CD4-positive, alpha-beta T cell treated with Interleukin-4 for 1 hour (primary cell): ENCODE data around the gene HOXB5.

ENCODE experiments used
- DNase-seq, 2 donors: peaks; one replicate each; pipeline ENCODE4 v3.0.0-alpha.2; 2020 to 2022

The HOXB5 gene

DNA sequence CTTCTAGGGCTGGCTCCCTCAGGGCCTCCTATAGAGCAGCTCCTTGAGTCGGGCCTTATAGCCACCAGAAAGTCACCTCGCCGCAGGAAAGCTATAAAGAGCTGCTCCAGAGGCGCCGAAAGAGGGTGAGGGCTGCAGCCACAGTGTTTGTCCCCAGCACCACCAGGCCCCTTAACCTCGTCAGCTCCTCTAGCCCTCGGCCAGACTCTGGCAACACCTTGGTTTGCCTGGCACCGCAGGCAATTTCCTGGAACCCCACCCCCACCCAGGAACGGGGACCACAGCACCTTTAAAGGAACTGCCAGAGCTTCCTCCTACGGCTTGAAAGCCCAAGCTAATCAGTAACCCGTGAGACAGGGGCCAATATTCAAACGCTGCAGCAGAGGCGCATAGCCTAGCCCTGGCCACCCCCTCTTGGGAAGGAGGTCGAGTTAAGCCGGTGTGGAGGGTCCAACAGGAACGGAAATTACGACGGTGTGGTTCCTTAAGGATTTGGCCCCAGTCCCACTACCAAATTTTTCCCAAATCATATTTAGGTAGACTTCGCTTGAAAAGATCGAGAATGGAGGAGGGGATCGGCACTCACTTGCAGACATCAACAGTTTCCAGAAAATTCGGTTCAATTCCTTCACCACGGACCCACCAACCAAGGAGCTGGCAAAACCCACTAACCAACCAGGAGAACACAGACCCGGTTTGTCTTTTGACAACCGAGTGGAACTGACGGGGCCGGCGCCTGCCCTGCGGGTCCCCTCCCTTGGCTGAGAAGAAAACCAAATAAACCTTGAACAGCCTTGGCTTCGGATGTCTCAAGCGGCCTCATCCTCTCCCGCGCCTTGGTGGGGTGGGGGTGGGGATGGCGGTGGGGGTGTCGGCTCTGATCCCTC is 8.2 kb upstream of the HOXB5 start:
- no peak for DNase-seq

DNA sequence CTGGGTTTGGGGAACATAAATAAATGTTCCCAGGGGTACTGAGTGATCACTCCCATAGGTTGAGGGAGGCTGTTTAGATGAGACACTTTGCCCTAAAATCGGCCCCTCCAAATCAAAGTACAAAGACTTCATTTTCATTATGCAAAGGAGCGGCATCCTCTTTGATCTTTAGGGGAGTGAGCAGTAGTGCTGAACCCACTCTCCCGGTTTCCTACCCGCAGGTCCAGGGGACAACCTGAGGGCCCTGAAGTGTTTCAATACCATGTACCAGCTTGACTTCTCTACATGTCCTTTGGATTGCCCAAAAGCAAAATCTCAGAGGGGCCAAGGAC is 7.6 kb upstream of the HOXB5 start:
- DNase-seq, result no peak

DNA sequence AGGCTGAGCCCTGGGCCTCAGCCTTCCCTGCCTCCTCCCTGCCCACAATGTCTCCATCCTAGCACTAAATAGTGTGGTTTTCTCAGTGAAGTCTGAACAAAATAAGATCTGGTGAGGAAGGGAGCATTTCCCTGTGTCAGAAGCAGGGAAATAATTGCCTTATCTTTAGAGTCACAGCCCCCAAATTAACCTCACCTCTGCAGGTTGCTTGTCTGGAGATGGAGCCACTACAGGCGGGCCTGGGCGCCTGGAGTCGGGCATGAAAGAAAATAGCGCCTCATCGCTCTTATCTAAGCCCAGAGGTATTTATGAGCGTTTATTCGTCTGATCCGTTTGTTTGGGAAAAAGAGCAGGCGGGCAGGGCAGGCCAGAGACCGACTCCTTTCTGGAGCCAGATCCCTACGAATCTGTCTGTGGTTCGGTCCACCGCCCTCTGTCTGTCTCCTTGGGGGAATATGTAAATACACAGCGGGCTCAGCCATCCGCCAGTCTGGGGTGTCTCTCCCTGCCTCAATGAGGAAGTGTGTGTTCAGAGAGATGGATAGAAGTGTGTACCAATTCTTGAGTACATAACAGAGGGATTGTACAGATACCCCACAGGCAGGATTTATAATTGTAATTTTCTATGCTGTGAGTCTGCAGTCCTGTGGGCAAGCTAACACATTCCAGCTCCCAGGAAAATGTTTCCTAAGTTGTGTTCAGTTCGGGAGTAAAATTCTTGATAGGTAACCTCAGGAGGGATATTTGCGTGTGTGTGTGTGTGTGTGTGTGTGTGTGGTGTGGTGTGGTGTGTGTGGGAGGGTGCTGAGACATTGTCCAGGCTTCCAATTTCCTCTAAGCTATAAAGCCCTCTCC is 6.9 kb upstream of the HOXB5 start:
- DNase-seq, result no peak

DNA sequence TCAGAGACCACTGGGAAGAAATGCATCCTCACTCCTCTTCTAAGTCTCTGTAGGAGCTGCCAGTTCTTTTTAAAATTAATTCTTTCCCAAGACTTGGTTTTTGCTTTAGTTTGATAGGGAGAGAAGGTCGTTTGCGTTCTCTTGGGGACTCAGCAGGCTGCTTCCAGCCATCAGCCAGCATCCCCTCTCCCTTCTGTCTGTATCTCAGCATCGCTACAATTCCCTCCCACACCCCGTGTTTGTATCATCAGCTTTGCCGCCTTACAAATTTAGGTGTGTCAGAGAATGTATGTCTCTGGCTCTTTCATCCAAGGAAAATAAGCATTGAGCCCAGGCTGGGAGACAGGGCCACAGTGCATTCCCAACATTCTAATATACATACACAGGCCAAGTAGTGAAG is 5.8 kb upstream of the HOXB5 start:
- DNase-seq, result no peak

DNA sequence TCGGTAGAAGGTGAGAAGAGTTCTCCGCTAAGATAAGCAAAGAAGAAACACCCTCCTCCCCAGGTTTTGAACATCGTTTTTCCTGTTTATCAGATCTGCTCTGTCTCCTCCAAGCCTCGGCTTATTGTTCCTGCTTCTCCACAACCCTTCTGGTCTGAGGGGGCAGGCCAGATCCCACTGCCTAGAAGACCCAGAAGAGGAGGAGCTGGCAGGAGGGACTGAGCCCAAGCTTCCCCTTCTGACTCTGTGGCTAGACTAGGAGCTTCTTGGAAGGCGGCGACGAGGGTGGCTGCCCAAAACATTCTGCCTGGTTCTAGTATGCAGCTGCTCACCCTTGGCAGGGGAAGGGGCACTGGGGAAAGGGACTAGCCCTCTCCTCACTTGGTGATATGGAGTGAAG is 5.2 kb upstream of the HOXB5 start:
- no peak for DNase-seq

DNA sequence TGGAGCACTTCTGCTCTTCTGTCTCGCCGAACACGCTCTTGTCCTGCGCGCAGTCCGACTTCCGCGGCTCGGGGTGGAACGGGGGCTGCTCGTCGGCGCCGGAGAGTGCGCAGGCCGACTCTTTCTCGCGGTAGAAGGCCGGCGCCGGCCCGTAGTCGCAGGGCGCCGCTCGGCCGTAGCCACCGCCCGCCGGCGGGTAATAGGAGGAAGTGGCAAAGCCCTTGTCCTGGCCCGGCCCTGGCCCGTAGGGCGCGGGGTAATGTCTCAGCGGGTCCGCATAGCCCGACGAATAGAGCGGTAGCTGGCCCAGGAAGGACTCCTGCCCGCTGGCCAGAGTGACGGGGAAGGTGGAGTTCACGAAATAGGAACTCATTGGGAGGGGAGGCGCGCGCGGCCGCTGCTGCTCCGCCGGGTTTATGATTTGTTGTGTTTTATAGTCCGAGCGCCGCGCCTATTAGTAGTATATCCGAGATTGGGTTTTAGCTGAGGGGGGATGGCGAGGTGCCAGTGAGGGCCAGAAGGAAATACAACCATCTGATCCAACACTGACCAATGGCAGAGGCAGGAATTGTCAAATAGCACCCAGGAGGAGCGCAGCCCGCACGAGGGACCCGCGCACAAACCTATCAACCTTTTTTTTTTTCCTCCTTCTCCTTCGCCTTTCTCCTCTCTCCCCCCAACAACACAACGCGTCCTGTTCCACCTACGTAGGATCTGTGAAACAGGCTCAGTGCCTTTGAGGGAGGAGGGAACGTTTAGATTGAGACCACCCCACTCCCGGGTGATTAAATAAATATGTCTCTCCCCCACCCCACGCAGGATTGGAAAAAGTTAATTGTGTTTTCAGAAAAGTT is 4.4 kb upstream of the HOXB5 start:
- DNase-seq, result peak; percentile 33 to 53

DNA sequence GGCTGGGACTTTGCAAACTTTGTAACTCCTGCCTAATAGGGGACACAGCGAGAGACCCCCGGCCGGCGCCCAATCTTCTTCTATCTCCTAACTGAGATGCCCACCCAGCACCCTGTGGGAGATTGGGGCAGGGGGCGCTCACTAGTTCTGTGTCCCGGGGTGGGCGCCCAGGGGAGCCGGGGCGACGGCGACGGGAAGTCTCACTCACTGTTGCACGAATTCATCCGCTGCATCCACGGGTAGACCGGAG is 3.9 kb upstream of the HOXB5 start:
- DNase-seq, result no peak

DNA sequence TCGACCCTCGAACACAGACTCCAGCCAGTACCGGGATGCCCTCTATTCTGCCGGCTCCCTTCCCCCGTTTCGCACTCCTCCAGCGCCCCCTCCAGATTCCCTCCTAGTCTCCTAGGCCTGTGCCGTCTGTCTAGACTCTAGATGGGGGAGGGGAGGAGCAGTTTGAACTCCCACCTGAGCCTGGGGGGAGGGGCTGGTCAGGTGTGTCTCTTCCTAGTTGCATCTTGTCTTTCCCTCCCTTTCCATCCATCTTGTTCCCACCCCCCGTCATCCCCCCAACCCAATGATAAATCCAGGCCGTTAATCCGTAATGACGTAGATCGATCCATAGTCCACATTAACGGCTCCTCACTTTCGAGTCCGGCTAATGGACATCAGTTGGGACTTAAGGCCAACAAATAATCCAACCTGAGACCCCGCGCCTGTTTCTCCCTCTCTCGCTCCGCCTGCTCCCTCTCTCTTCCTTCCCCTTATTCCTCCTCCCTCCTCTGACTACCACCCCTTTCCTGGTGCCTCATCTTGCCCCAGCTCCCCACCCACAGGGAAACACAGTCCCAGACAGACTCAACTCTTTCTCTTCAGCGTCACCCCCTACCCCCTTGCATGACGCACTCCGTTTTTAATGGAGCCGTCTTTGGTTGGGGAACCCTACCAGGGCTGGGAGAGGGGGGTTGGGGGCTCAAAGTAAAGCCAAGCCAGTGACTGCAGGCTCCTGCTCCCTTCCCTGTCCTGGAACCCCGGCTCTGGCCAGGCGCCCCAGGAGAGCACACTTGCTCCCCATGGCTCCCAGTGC is 3.4 kb upstream of the HOXB5 start:
- DNase-seq, result no peak

DNA sequence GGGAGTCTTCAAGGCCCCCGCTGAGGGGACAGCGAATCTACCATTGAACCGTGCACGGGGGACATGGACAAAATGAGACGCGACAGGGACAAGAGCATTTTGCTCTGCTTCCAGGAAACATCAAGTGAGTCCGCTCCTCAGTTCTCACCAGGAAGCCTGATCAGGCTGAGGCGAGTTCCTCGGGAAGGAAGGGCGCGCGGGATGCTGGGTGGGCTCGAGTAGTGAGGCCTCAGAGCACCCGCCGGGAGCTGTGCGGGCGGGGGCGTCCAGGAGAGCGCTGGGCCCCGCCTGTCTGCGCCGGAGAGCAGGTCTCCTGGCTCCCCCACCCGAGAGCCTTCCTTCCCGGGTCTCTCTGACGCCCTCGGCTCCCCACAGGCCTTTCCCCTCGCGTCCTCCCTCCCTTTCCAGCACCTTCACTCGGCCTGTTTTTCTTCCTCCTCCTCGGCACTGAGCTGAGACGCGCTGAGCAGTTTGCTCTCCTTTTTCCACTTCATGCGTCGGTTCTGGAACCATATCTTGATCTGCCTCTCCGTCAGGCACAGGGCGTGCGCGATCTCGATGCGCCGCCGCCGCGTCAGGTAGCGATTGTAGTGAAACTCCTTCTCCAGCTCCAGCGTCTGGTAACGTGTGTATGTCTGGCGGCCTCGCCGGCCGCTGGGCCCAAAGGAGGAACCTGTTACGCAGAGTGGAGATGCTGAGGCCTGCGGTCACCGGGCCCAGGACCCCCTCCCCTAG is 2.6 kb upstream of the HOXB5 start:
- no peak for DNase-seq

DNA sequence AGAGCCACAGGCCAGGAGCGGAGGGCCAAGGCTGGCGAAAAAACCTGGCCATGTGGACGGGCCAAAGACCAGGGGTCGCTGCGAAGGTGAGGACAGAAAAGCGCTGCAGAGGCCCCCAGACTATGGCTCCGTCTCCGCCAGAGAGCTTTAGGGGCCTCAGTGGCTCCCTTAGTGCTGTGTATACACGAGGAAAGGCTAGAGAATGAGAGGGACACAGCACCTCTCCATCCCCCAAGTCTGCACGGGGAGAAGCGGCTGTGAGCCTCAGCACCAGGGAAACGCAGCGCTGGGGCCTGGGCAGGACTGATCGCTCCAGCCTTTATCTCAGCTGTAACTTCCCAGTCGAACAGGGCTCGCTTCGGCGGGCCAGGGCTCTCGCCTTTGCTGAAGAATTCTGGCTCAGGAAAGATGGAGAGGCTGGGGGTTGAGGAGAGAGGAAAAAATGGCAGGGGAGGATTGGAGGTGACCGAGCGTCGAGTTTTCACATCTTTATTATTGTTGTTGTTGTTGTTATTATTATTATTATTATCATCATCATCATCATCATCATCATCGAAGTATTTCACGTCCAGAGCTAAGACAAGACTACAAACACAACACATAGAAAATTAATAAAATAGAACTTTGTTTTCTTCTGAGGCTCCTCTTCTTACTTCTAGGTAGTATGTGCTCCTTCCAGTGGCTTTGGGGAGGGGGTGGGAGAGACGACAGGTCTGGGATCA is 1.9 kb upstream of the HOXB5 start:
- DNase-seq, result no peak

DNA sequence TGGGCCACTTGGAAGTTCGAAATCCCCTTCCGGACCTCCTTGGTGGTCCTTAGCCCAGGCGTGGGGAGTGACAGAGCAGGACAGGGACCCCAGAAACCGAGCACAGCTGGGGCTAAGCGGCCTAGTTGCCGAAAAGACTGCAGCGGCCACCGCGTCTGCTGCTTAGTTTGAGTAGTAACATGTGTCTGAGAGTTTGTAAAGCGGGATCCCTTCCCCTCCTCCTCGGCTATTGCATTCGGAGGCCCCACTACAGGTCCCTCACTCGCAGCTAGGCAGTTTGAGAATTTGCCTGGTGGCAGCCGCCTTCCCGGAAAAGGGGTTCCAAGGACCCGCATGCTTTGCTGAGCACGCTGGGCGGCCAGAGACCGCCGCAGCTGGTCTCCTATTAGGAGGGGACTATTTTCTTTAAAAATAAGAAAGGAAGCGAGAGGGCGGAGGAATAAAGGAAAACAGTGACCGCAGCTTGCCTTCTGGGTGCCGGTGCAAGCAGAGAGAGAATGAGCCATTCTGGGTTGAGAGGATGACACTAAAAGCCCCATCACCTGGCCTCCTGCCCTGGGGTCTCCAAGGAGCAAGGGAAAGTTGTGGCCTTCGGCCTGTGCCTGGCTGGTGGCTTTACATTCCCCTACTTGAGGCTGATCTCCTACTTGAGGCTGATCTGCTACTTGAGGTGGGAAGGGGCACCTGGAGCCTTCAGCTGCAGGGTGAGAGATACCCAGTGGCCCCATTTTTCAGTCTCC is 1.1 kb upstream of the HOXB5 start:
- no peak for DNase-seq

DNA sequence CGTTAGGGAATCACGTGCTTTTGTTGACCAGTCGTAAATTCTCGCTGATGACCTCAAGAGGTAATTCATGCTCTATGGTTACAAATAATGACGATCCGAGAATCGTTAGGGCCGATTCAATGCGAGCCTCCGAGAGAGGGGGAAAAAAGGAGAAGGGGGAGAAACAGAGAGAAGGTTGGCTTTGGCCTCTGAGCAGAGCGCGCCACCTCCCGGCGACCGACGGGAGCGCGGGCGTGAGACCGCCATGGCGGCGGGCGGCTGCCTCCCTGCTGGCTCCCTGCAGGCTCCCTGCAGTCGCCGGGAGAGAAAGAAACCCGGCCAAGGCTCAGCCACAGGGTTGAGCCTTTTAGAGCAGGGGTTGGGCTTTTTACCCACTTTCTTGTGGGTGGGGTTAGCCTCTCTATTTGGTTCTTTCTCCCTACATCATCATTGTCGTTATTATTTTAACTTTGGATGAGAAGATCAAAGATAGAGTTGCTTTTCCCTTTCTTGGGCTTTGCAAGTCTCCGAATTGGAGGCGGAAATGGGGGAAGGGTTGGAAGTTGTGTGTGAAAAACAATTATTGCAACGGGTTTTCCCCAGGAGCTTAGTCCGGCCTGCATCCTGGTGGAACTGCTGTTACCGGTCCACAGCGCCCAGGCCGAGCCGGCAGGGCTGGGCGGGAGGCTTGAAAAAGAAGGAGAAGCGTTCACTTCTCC is 410 bp upstream of the HOXB5 start:
- DNase-seq, result peak; percentile 78 to 83

DNA sequence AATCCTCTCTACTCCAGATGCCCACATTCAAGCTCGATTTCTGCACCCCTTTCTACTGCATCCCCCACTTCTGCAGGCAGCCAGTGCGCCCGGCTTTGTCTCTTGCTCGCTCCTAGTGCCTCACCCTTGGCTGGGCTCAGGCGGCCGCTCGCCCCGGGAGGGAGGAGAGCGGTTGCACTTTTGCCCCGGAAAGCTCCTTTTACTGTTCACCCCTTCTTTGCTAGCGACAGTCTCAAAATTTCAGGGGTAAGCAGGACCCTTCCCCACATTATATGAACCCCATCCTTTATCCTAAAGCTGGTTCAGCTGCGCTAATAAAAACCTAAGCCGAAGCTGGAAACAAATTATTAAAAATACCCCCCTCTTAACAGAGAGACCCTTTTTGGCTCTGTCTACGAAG is 1.0 kb downstream of the HOXB5 start:
- no peak for DNase-seq

DNA sequence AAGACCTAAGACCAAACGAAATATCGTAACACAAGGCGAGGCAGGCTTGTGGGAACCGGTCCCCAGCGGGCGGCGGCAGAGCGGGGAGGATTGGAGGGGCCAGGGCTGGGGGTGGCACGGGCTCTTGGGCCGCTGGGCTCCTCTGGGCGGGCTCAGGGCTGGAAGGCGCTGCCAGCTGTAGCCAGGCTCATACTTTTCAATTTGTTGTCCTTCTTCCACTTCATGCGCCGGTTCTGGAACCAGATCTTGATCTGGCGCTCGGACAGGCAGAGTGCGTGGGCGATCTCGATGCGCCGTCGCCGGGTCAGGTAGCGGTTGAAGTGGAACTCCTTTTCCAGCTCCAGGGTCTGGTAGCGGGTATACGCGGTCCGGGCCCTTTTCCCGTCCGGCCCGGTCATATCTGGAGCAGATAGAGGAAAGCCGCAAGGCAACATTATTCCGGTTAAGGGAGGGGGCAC is 1.5 kb downstream of the HOXB5 start:
- DNase-seq, result no peak

DNA sequence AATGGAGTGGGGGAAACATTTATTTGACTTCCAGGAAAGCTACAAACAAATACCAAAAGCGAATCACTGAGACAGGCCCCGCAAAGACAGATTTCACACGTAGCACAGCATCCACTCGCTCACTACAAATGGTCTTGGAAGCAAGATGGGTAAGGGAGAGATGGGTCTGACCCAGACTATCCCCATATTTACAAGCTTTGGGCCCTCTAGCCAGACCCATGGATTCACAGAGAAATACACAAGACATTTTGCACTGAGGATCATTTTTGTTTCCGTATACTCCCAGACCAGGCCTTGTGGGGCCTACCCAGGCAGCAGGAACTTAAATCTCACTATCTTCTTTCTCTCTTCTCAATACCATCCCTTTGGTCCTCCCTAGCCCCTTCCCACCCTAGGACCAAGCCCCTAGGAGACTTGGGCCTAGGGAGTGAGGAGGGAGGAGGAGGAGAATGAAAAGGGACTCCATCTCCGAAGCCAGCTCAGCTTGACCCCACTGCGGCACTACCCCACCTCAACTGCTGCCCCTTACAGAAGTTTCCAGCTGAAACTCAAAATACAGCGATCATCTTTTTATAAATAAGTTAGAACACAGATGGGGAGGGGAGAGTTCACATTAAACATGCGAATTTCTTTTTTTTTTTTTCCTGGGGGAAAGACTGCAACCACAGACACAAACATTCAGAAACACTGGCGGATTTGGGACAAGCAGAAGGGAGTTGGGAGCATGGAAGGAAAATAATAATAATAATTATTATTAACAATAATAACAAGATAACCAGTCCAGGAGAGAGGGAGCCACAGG is 2.1 kb downstream of the HOXB5 start:
- no peak for DNase-seq

DNA sequence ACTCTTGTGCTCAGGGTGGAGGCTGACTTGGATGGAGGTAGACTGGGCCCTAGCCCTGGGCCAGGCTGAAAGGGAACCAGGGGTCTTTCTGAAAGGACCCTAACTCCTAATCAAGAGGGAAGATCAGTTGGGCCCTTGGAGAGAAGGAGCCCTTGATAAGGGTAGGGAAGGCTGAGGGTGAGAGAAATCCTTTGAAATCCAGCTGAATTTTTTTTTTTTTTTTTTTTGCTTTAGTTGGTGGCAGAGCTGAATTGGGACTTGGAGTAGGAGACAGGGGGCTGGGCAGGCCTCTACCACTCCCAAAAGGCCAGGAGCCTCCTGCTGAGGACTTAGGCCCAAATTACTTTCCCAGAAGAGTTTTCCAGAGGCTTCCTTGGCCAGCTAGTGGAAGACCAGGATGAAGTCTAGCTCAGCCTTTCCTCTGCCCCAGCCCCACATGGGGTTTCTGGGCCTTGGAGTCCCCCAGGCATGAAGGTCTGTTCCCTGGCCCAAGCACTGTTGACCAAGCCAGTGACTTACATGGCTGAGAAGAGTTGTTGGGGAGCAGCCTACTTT is 2.9 kb downstream of the HOXB5 start:
- no peak for DNase-seq

DNA sequence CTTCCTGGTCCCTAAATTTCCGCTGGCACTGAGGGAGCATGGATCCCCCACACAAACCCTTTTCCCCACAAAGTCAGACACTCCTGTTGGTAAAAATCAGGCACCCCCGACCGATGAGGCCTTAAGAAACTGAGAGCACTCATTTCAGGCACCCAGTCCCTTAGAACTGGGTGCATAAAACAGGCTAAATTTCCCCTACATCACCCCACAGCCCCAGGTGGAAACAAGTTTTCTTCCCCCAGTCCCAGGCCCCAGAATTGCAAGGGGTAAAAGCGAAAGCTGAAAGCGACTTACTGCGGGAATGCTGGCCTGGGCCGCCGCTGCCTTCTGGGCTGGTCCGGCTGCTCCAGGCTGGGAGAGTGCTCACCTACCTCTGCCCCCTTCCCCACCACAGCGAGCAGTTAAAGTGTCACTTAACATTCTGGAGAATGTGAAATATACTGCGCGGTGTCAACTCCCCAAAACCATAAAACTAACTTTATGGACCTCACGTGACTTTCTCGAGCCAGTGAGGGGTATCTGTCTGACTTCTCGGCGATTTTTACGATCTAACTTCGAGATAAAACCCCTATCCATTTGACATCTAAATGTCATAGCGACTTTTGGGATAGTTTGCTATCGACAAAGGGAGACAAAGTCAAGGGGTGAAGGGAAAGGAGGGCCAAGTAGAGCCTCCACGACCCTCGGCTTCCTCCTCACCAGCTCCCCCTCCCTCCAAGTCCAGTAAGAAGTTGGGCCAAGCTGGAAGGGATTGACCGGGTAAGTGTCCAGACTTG is 3.6 kb downstream of the HOXB5 start, which contains the start of gene HOXB3:
Gene HOXB3 (minus strand): TSS at position 411 of the 776 bp plus-strand sequence. CDS start 37,767 bp downstream, outside the sequence.
- DNase-seq, result no peak
